Fibroblast of the aortic adventitia (primary cell): ENCODE measurements around the gene CTDNEP1. TPM values are rescaled to one million over a fixed set of nuclear protein-coding genes. Genes with fewer than 3 reads are reported as not detected.

Experiments used
- DNase-seq: peaks from one replicate; pipeline ENCODE4 v3.0.0-alpha.2; 2010; ENCODE audit warnings: low read depth
- H3K4me3 ChIP-seq: 2 replicates; pipeline ENCODE4 v1.5.1; 2011; ENCODE audit warnings: low read depth, mild to moderate bottlenecking, control low read depth, low read length, moderate library complexity
- CTCF ChIP-seq: IDR thresholded peaks from 2 replicates; pipeline ENCODE4 v1.5.1; 2011; ENCODE audit warnings: mild to moderate bottlenecking, low read length, control low read depth, inconsistent platforms; ENCODE audit not compliant: insufficient read depth
- total RNA-seq: library from RNA; depleted of rRNA; stranded (reverse); fragments of >200 nt; gene quantifications from 2 replicates; pipeline ENCODE4 v1.2.3, GENCODE V29; 2012; ENCODE audit warnings: low replicate concordance

CTDNEP1 gene
- total RNA-seq, 1 donor, result 41.2 TPM

GRCh38 chr17:7239091-7240027 is 12.2 kb downstream of the CTDNEP1 start, which contains the start of gene PHF23:
PHF23 (minus strand) TSS chr17:7239457; CDS start chr17:7239279, 178 bp downstream.
- peak; percentile 99 for DNase-seq
- peak within 1 kb of the TSS; percentile 99 for H3K4me3 ChIP-seq
- no peak for TF ChIP-seq CTCF

GRCh38 chr17:7238420-7239090 is 13.0 kb downstream of the CTDNEP1 start:
- no peak for TF ChIP-seq CTCF
- no peak for DNase-seq
- H3K4me3 ChIP-seq, result peak overlapping the region; percentile 89

- no peak for TF ChIP-seq CTCF
- peak overlapping the region; percentile 89 for H3K4me3 ChIP-seq
- DNase-seq, result peak; percentile 54
Observed at GRCh38 chr17:7237761-7238419, 13.6 kb downstream of the CTDNEP1 start.

- TF ChIP-seq CTCF, result no peak
- peak overlapping the region; percentile 89 for H3K4me3 ChIP-seq
- DNase-seq, result no peak
Observed at GRCh38 chr17:7237266-7237760, 14.2 kb downstream of the CTDNEP1 start.

GRCh38 chr17:7236808-7237207 is 14.7 kb downstream of the CTDNEP1 start:
- peak overlapping the region; percentile 89 for H3K4me3 ChIP-seq
- no peak for DNase-seq
- TF ChIP-seq CTCF, result no peak
